IMR-90 (cell line): ENCODE results near the gene AMBRA1. TPM values are rescaled to one million over a fixed set of nuclear protein-coding genes. Genes with fewer than 3 reads are reported as not detected.

Experiments used
- CTCF ChIP-seq: conservative IDR thresholded peaks from 2 replicates; pipeline ENCODE4 v1.5.1; 2012; ENCODE audit warnings: mild to moderate bottlenecking, low read depth, low read length, improper control_type of control experiment
- SMC3 ChIP-seq: fragments of 150-350 bp; IDR thresholded peaks from 2 replicates; pipeline ENCODE4 v1.6.1; 2016; ENCODE audit warnings: low read depth, mild to moderate bottlenecking, antibody characterized with exemption, low read length, moderate library complexity
- polyA plus RNA-seq, 3 experiments: library from polyadenylated mRNA; depleted of rRNA; stranded (reverse); fragments of >200 nt; gene quantifications; 2 replicates each; pipeline ENCODE4 v1.2.3, GENCODE V29; 2012; ENCODE audit warnings: low replicate concordance in 1 of 3
- total RNA-seq: library from RNA; depleted of rRNA; stranded (reverse); fragments of >200 nt; gene quantifications from 2 replicates; pipeline ENCODE4 v1.2.3, GENCODE V29; 2012

The AMBRA1 gene
- total and polyA plus RNA-seq, 2 of the 4 experiments (the other 2 are of a cell fraction): 9.4 to 18.3 TPM

DNA sequence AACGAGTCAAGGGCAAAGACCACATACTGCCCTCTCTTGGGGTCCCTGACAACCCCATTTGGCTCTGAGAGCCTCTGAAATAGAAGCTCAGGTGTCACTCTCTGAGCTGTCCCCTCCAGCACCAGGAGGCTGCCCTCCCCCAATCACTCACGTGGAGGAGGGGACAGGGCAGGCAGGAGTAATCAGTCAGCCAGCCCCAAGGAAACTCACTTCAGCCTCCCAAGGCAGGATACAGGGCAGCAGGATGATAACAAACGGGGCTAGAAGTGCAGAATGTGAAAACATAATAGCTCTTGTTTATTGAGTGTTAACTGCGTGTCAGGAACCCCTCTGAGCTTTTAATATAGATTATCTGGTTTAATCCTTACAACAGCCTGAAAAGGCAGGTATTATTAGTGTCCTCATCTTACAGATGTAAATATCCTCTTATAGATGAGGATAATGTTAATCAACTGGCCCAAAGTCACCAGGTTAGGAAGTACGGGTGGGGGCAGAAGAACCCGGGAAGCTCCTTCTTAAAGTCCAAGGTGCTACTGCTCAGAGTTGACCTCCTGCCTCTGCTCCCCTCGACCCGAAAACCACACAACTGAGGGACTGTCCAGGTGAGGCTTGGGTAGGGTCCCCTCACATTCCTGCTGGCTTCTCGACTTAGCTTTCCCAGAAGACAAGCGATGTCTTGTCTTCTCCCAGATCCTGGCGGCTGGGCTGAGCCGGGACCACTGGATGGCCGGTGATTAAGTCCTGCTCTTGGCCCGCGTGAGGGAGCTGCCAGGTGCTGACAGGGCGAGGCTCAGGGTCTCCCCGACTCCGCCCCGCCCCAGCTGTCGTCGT, 205.0 kb downstream of the AMBRA1 start (continued):
- TF ChIP-seq CTCF (no peak), SMC3 (no peak)
